Measurements from ENCODE around the gene XRN1.
"Not testable (repeated sequence)": the region's sequence is repeated elsewhere in the genome, so short reads cannot be mapped to it uniquely, and the experiment has no call there.

XRN1 gene

GRCh38 chr3:142447852-142448823 is at the start of gene XRN1:
TSS of gene XRN1 (minus strand) at chr3:142448037. CDS start at chr3:142447944, 93 bp downstream.
- DNase-seq, result peak; percentile 92 to 93

- DNase-seq, result no peak
Observed at GRCh38 chr3:142495103-142495502, 47.3 kb upstream of the XRN1 start.

GRCh38 chr3:142492184-142492583 is 44.3 kb upstream of the XRN1 start:
- DNase-seq, result no peak

- DNase-seq, result no peak
Observed at GRCh38 chr3:142489572-142490323, 41.9 kb upstream of the XRN1 start.

- DNase-seq, result no peak
Observed at GRCh38 chr3:142484912-142485435, 37.1 kb upstream of the XRN1 start.

- no peak for DNase-seq
Observed at GRCh38 chr3:142481196-142481595, 33.4 kb upstream of the XRN1 start.

- DNase-seq, result no peak
Observed at GRCh38 chr3:142470826-142471225, 23.0 kb upstream of the XRN1 start.

- DNase-seq, result no peak
Observed at GRCh38 chr3:142468456-142468855, 20.6 kb upstream of the XRN1 start.

GRCh38 chr3:142467768-142468167 is 19.9 kb upstream of the XRN1 start:
- no peak for DNase-seq

GRCh38 chr3:142460689-142461088 is 12.9 kb upstream of the XRN1 start:
- DNase-seq, result no peak

GRCh38 chr3:142459929-142460328 is 12.1 kb upstream of the XRN1 start:
- DNase-seq, result no peak

GRCh38 chr3:142459096-142459495 is 11.3 kb upstream of the XRN1 start:
- no peak for DNase-seq

GRCh38 chr3:142450881-142451280 is 3.0 kb upstream of the XRN1 start:
- no peak for DNase-seq

GRCh38 chr3:142450189-142450588 is 2.4 kb upstream of the XRN1 start:
- DNase-seq, result no peak

GRCh38 chr3:142447301-142447851 is 461 bp downstream of the XRN1 start:
- peak; percentile 15 for DNase-seq

GRCh38 chr3:142445816-142446254 is 2.0 kb downstream of the XRN1 start:
- no peak for DNase-seq

GRCh38 chr3:142444343-142444742 is 3.5 kb downstream of the XRN1 start:
- no peak for DNase-seq

GRCh38 chr3:142443060-142443459 is 4.8 kb downstream of the XRN1 start:
- DNase-seq, result not testable (repeated sequence)

- DNase-seq, result not testable (repeated sequence)
Observed at GRCh38 chr3:142439499-142440220, 8.2 kb downstream of the XRN1 start.

GRCh38 chr3:142438096-142438495 is 9.7 kb downstream of the XRN1 start:
- not testable (repeated sequence) for DNase-seq

- DNase-seq, result no peak
Observed at GRCh38 chr3:142436951-142437585, 10.8 kb downstream of the XRN1 start.

- DNase-seq, result no peak
Observed at GRCh38 chr3:142434503-142434902, 13.3 kb downstream of the XRN1 start.

Measured in activated CD4-positive, alpha-beta T cell treated with anti-CD3 and anti-CD28 coated beads, Interleukin-2, amount 50 U/mL, for 4 hours (primary cell).